PC-3 (cell line): ENCODE measurements around the gene SNTB2.

Experiments used
- CTCF ChIP-seq: fragments of 300-600 bp; sonication (generic); conservative IDR thresholded peaks from 2 replicates; pipeline ENCODE4 v1.5.1; 2017; ENCODE audit warnings: antibody characterized with exemption, low read depth, mild to moderate bottlenecking, low read length
- EZH2 ChIP-seq: fragments of 300-600 bp; sonication (generic); IDR thresholded peaks from one replicate; pipeline ENCODE4 v1.6.1; 2017; ENCODE audit warnings: antibody characterized with exemption, mild to moderate bottlenecking, low read length; ENCODE audit not compliant: unreplicated experiment
- EZH2phosphoT487 ChIP-seq: fragments of 300-600 bp; sonication (generic); IDR thresholded peaks from 2 replicates; pipeline ENCODE4 v1.6.1; 2018; ENCODE audit warnings: mild to moderate bottlenecking, antibody characterized with exemption, low read length, borderline replicate concordance

- no peak for TF ChIP-seq EZH2phosphoT487
- no peak for TF ChIP-seq CTCF
- no peak for TF ChIP-seq EZH2
These were observed 56.5 kb downstream of the SNTB2 start for GRCh38 chr16:69243479-69243878.
